H1 (cell line): ENCODE data around the gene UBE3C.
"Not testable (repeated sequence)": the region's sequence is repeated elsewhere in the genome, so short reads cannot be mapped to it uniquely, and the experiment has no call there.

Experiments
- CEBPB ChIP-seq: IDR thresholded peaks from 2 replicates; pipeline ENCODE4 v1.6.1; 2012; ENCODE audit warnings: low read depth, low read length
- GTF2F1 ChIP-seq: IDR thresholded peaks from 2 replicates; pipeline ENCODE4 v1.6.1; 2012; ENCODE audit warnings: low read depth, low read length, improper control_type of control experiment, borderline replicate concordance
- NRF1 ChIP-seq: IDR thresholded peaks from 2 replicates; pipeline ENCODE4 v1.6.1; 2011; ENCODE audit warnings: mild to moderate bottlenecking, low read depth, low read length, improper control_type of control experiment
- POLR2A ChIP-seq, 2 experiments: IDR thresholded peaks; 1 replicate in 1 of 2; 2 replicates in 1 of 2; pipeline ENCODE4 v1.6.1; 2011; ENCODE audit warnings: low read depth in 2 of 2, low read length in 2 of 2, mild to moderate bottlenecking in 2 of 2; ENCODE audit errors: control extremely low read depth in 1 of 2
- POLR2AphosphoS5 ChIP-seq: IDR thresholded peaks from 2 replicates; pipeline ENCODE4 v1.6.1; 2011; ENCODE audit warnings: low read depth, low read length
- RFX5 ChIP-seq: IDR thresholded peaks from 2 replicates; pipeline ENCODE4 v1.6.1; 2011; ENCODE audit warnings: low read depth, low read length, improper control_type of control experiment, borderline replicate concordance
- SUZ12 ChIP-seq: fragments of 200-600 bp; sonication (generic); IDR thresholded peaks from 2 replicates; pipeline ENCODE4 v1.6.1; 2012; ENCODE audit warnings: mild to moderate bottlenecking, inconsistent platforms, low read length, moderate library complexity, mixed read lengths
- TF ChIP-seq, protein P1 (sequence below): IDR thresholded peaks from 2 replicates; pipeline ENCODE4 v1.6.1; 2012; ENCODE audit warnings: inconsistent platforms
- TF ChIP-seq, protein P2 (sequence below), 3 experiments: IDR thresholded peaks; 1 replicate in 2 of 3; 2 replicates in 1 of 3; pipeline versions ENCODE4 v1.5.1 to v1.6.1; 2011; ENCODE audit warnings: low read length in 3 of 3, mild to moderate bottlenecking in 3 of 3, inconsistent platforms in 2 of 3, low read depth in 1 of 3, moderate library complexity in 1 of 3; ENCODE audit not compliant: insufficient read depth in 1 of 3; ENCODE audit errors: control extremely low read depth in 1 of 3

DNA sequence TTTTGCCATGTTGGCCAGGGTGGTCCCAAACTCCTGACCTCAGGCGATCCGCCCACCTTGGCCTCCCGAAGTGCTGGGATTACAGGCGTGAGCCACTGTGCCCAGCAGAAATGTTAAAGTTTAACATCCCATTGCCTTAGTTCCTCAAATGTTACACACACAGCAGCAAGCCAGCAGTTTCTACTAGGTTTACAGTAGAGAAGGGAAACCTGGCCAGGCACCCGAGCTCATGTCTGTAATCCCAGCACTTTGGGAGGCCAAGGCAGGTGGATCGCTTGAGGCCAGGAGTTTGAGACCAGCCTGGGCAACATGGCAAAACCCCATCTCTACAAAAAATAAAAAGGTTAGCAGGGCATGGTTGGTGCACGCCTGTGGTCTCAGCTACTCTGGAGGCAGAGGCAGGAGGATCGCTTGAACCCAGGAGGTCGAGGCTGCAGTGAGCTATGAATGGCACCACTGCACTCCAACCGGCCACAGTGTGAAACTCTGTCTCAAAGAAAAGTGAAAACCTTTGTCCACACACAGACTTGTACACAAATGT is 135.4 kb downstream of the UBE3C start:
- TF ChIP-seq POLR2A (IDR thresholded peaks at IDR 0.05; ENCODE audit: control extremely low read depth in 1 of 2, low read depth in 2 of 2, low read length in 2 of 2); NRF1; SUZ12; POLR2AphosphoS5; CEBPB; GTF2F1; RFX5: not testable (repeated sequence)
- TF ChIP-seq, protein P1, sequence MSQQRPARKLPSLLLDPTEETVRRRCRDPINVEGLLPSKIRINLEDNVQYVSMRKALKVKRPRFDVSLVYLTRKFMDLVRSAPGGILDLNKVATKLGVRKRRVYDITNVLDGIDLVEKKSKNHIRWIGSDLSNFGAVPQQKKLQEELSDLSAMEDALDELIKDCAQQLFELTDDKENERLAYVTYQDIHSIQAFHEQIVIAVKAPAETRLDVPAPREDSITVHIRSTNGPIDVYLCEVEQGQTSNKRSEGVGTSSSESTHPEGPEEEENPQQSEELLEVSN, result not testable (repeated sequence)
- TF ChIP-seq, protein P2, sequence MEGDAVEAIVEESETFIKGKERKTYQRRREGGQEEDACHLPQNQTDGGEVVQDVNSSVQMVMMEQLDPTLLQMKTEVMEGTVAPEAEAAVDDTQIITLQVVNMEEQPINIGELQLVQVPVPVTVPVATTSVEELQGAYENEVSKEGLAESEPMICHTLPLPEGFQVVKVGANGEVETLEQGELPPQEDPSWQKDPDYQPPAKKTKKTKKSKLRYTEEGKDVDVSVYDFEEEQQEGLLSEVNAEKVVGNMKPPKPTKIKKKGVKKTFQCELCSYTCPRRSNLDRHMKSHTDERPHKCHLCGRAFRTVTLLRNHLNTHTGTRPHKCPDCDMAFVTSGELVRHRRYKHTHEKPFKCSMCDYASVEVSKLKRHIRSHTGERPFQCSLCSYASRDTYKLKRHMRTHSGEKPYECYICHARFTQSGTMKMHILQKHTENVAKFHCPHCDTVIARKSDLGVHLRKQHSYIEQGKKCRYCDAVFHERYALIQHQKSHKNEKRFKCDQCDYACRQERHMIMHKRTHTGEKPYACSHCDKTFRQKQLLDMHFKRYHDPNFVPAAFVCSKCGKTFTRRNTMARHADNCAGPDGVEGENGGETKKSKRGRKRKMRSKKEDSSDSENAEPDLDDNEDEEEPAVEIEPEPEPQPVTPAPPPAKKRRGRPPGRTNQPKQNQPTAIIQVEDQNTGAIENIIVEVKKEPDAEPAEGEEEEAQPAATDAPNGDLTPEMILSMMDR (IDR thresholded peaks at IDR 0.05; ENCODE audit: control extremely low read depth in 1 of 3, insufficient read depth in 1 of 3, low read depth in 1 of 3, low read length in 3 of 3), result not testable (repeated sequence)
